Islet precursor cell (in vitro differentiated cells): Measurements from ENCODE around the gene ATP10A.
"Not testable (repeated sequence)": the region's sequence is repeated elsewhere in the genome, so short reads cannot be mapped to it uniquely, and the experiment has no call there.

ENCODE experiments used
- DNase-seq: peaks from one replicate; pipeline ENCODE4 v3.0.0-alpha.2; 2018

The ATP10A gene

DNA sequence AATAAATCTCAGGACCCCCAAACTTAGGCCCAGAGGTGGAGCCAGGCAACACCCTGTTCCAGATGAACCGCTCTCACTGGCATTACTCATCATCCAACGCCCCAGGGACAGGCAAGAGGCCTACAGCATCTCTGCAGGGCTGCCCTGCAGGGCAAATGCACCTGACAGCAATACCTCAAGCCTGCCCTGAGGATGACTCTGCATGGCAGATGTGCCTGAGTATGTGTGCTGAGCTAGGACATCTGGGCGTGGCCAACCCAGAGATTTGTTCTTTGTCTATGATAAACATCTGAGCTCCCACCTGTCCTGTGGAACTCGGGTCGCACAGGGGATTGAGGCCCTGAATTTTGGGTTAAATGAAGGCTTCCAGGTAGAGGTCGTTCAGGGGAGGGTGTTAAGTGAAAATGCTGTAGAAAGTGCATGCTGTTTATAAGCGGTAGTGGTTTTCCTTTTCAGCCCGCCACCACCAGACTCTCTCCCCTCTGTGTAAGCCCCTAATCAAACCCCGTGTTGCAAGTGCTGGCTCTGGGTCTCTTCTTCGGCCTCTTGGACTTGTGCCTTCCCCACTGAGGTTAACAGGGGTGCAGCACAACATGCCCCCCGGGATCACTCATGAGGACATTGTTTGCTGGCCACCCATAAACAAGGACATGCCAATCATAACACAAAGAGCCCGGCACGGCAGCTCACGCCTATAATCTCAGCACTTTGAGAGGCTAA lies 92.3 kb downstream of the ATP10A start:
- DNase-seq, result no peak

DNA sequence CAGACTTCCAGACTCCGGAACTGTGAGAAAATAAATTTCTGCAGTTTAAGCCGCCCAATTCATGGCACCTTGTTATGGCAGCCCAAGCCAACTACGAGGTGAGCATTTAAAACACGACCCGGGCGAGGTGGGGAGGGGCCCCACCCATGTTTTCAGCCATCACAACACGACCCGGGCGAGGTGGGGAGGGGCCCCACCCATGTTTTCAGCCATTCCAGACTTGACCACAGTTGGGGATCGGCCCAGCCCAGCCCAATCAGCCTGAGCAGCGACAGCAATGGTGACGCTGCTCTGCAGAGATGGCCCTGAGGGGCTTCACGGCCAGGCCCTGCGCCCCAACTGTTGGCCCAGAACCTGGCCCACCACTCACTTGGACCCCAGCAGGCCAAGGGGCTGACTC lies 93.1 kb downstream of the ATP10A start:
- no peak for DNase-seq

DNA sequence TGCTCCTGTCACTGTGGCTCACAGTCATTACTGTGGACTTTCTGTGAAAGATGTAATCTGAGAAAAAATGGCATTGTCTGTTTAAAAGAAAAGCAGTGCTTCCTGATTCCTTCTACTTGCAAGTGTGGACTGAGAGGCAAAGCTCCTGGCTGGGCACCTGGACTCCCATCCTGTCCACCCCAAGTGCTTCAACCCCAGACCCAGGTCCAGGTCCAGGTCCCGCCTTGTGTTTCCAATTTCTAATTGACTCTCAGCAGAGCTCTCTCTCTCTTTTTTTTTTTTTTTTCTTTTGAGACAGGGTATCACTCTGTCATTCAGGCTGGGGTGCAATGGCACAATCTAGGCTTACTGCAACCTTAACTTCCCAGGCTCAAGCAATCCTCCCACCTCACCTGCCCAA lies 94.9 kb downstream of the ATP10A start:
- DNase-seq, result no peak

DNA sequence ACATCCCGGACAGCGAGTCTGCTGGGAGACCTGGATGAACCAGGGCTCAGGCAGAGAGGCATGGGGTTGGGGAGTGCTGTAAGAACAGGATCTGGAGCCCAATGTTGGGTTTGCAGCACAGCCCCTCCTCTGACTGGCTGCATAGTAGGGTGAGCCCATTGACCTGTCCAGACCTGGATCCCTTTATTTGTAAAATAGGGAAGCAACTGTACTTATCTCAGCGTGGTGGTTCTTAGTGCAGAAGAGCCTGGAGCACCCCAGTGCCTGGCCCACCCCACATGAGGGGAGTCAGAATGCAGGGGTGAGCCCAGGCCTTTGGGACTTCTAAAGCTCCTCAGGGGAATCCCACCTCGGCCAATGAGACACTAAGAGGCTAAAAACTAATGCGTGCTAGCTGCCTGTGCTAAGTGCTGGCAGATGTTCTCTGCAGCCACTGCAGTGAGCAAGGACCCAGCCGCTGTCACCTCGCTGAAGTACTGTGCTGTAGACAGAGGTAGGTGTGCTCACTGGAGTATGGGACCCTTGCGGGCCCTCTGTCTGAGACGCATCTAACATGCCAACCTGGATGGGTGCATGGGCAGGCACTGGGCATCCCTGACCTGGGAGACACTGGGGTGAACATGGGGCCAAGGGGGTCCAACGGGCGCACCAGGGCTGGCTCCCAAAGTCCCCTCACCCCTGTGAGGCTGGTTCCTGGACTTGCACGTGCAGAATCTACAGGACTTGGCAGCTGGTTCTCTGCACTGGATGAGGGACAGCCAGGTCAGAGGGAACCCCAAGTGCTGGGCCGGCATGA lies 95.6 kb downstream of the ATP10A start:
- no peak for DNase-seq

DNA sequence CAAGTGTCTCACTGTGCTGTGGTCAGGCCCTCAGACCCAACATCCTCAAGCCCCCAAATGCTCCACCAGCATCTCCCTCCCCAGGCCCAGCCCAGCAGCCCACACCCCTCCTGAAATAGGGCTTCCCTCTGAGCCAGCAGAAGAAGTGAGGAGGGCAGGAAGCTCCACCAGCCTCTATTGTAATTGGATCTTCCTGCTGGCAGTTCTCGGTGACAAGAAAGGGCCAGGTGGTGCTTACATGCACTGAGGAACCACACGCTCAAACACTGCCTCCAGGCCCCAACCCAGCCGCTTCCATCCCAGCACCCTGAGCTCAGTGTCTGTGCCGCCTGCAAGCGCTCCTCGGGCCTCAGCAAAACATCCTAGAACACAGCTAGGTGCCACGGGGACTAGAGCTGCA lies 96.7 kb downstream of the ATP10A start:
- no peak for DNase-seq

DNA sequence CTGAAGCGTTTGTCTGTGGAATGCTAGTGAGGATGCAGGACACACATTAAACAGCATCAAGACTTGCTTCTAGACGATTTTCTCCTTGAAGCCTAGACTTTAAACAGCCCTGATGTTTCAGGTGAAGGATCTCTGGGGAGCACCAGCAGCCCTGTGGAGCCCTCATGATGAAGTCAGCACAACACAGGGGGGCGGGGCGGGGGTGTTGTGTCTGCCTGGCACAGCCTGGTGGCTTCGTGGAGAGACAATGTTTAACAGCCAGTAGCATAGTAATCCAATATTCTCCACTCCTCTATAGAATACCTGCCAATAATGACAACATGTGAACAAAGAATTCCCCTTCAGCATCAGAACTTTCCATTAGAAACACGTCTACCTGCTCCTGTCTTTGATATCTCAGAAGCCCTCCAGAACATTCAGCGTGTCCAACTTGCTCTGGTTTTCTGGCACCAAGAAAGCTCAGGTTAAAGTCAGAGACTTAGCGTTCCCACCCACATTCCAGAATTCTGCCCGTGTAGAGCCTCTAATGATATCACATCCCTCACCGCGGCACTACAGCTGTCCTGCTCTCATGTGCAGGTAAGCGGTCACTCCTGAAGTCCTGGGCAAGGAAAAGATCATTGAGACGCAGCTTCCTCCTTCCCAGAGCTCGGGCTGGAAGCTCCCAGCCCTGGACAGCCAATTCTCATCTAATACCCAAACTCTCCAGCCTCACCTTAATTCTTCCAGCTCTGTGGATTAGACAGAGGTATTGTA lies 98.0 kb downstream of the ATP10A start:
- DNase-seq, result no peak

DNA sequence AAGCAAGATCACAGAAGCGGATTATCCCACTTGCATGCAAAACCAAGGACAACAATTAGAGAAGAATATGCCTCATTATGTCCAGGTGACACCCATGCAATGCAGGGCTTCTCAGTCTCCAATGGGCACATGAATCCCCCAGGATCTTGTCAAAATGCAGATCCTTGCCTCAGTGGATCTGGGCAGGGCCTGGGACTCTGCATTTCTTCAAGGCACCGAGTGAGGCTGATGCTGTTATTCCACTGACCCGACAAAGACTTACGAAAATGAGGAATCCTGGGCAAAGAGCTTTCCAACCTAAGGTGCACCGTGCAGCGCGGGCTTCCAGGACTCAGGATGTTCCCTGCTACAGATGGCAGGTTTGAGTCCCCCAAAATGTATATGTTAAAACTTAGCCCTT lies 99.2 kb downstream of the ATP10A start:
- no peak for DNase-seq

DNA sequence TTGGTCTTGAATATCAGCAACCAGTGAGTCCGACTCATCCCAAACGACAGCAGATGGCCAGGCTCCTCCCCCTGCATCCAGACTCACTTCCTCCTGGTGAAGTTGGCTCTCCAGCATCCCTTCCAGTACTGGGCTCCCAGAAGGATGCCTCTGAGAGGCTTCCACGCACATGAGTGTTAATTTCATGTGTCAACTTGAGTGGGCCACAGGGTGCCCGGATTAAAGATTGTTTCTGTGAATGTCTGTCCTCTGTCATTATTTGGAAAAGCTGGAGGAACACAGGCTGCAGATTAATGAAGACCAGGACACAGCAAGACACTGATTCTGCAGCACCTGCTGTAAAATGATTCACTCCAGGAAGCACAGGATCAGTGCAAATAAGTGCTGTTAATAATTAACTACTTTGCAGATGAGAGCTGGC lies 99.8 kb downstream of the ATP10A start:
- no peak for DNase-seq

DNA sequence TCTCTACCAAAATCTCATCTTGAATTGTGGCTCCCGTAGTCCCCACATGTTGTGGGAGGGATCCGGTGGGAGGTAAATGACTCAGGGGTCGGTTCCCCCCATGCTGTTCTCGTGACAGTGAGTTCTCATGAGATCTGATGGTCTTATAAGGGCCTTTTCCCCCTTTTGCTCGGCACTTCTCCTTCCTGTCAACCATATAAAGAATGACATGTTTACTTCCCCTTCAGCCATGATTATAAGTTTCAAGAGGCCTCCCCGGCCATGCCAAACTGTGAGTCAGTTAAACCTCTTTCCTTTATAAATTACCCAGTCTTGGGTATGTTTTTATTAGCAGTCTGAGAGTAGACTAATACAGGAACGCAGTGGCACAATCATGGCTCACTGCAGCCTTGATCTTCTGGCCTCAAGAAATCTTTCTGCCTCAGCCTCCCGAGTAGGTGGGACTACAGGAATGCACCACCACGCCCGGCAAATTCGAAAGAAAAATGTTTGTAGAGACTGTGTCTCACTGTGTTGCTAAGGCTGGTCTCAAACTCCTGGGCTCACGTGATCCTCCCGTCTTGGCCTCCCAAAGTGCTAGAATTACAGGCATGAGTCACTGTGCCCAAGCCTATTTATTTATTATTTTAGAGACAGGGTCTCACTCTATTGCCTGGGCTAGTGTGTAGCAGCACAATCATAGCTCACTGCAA lies 101.0 kb downstream of the ATP10A start:
- DNase-seq, result no peak

DNA sequence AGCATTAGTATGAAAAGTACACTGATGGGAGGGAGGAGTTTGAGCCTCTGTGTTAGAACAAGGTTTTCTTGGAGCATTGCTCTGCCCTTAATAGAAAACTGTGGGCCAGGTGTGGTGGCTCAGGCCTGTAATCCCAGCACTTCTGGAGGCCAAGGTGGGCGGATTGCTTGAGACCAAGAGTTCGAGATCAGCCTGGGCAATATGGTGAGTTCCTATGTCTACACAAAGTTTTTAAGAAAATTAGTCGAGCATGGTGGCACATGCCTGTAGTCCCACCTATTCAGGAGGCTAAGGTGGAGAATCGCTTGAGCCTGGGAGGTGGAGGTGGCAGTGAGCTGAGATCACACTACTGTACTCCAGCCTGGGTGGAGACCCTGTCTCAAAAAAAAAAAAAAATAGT lies 103.7 kb downstream of the ATP10A start:
- no peak for DNase-seq

DNA sequence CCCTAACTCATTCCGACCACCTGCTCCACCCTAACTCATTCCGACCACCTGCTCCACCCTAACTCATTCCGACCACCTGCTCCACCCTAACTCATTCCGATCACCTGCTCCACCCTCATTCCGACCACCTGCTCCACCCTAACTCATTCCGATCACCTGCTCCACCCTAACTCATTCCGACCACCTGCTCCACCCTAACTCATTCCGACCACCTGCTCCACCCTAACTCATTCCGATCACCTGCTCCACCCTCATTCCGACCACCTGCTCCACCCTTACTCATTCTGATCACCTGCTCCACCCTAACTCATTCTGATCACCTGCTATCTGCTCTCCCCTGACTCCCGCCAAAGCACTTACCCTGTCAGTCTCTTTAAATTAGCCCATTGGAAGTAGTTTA lies 104.5 kb downstream of the ATP10A start:
- DNase-seq, result not testable (repeated sequence)

DNA sequence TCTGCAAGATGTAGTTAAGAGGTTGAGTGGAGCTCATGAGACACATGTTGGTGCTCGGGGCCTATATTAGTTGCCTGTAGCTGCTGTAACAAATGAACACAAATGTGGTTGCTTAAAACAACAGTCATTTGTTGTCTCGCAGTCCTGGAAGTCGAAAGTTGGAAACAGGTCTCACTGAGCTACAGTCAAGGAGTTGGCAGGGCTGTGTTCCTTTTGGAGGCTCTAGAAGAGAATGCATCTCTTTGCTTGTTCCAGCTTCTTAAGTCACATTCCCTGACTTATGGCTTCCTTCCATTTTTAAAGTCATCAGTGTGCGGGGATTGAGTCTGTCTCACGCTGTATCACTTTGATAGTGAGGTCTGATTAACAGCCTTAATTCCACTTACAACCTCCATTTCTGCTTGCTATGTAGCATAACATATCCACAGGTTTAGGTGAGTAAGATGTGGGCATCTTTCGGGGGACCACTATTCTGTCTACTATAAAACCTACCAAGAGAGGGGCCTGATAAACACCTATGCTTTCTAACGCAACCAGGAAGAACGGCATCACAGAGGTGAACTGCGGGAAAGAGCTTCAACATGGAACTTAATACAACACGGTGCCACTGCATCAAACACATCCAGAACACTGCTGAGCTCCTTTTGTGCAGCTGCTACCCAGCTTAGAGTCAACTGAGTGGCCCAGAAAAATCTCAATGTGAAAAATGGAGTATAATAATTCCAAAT lies 119.4 kb downstream of the ATP10A start:
- DNase-seq, result peak; percentile 24

DNA sequence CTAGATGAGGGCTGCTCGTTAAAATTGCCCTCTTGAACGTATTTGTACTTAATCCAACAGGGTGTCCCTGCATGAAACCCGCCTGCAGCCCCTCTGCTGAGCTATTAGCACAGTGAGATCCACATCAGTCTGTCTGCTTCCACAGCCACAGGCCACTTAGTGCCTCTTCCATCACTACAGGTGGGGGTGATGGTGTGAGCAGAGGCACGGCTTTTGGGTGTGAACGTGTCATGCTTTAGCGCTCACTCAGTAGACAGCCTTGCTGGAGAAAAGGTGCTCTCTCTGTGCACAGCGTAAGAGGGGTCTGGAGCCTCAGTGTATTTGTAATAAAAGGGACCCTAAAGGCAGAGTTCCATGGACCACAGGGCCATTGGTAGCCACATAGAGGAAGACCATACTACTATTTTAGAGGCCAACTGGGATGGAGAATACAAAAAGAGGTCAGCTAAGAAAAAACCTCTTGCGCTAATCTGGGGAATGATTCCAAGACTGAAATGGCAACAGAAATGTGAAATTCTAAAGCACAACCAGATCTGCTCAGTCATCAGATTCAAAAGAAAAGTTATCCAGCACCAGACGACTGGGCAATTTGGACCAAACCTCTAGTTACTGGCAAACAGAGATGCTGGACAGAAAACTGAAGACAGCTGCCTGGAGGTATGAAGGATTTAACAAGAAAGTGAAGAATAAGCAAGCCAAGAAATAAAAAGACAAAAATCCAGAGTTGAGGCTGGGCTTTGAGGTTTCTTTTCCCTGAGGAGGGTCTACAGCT lies 120.2 kb downstream of the ATP10A start:
- peak; percentile 20 for DNase-seq

DNA sequence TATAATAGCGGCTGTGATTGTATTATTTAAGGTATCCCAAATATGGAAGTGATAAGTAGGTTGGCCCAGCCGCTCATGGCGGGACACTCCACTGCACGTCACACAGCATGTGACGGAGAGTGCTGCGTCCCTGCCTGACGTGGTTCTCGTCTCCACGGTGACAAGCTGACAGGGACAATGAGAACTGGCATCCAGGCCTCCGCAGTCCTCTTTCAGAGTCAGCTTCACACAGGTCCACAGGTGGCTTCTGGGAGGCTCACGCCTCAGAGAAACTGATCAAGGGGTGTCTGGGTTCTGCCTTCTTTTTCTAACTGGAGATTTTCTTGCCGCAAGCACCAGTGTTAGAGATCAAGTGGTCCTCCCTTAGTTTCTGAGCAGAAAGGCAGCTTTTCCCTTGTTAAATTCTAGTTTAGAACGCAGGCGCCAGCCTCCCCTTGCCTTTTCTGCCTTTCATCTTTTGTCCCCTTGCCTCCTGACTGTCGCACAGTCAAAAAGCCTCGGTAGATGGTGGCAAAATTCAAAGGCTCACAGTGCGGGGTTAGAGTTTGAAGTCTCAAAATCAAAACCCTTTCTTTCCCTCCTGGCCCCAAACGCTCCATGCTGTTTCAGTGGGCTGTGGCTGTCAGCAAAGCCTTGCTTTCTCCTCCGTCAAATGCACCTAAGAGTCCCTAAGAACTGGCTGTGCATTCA lies 120.9 kb downstream of the ATP10A start:
- peak; percentile 50 for DNase-seq

DNA sequence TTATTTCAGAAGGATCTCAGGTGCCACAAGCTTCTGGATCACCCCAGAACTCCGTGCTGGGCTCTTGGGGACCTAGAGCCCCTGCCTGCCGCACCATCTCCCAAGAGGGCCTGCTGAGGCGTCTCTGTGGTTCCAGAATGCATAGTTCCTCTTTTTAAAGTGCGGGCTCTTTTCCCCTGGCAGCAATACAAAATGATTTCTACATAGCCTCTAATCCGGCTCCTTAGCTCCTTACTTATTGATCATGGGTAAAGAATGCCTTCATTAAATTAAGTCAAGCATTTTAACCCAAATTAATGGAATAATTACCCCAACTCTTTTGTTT lies 121.9 kb downstream of the ATP10A start:
- DNase-seq, result no peak

DNA sequence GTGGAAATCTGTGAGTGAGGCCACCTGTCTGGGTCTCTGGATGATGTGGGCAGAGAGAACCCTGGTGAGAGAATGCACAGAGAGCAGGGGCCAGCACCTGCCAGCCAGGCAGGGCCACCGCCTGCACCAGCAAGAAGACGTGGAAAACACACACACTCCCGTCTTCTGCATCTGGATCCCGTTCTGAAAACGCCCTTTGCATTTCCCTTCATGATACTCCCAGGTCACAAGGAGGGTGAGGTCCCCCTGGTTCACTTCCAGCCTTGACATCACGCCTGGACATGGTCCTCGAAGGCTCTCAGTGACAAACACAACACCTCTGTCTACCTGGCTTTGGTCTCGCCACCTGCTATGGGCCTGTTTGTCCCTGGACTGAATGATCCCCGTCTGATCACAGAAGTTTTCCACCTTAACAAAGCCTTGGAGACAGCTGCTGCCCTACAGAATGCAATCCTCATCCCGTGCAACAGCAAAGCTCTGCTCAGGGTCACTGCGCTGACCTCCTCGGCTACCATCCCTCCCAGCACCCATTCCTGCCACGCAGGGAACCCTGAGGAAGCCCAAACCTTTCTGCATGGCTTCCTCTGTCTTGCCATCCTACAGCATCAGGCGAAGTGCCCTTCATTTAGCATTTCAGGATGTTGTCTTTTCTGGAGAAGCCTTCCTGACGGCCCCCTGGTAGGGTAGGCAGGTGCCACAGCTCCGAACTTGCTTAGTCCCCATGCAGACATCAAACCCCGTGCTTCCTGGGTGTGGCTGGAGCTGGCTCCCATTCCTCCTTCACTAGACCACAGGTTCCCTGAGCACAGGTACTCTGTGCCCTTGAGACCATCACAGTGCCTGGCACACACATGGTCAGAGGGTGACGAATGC lies 122.5 kb downstream of the ATP10A start:
- DNase-seq, result peak; percentile 40

DNA sequence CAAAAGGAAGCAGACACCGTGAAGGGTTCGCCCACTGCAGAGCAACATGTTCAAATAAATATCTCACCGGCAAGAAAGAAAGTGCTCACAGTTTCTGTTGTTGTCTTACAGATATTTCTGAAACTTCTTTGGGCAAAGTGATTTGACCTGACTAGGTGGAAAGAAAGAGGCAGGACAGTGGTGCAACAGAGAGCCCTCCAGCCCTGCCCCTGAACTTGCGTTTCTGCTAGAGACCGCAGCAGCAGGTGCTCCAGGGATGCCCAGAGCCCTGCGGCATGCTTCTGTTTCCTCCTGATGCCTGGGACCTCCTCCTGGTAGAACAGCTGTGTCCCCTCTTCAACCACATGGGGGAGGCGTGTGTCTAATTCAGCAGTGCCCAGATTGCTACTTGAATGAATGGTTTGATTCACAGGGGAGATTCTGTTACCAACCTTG lies 123.4 kb downstream of the ATP10A start:
- peak; percentile 57 for DNase-seq

DNA sequence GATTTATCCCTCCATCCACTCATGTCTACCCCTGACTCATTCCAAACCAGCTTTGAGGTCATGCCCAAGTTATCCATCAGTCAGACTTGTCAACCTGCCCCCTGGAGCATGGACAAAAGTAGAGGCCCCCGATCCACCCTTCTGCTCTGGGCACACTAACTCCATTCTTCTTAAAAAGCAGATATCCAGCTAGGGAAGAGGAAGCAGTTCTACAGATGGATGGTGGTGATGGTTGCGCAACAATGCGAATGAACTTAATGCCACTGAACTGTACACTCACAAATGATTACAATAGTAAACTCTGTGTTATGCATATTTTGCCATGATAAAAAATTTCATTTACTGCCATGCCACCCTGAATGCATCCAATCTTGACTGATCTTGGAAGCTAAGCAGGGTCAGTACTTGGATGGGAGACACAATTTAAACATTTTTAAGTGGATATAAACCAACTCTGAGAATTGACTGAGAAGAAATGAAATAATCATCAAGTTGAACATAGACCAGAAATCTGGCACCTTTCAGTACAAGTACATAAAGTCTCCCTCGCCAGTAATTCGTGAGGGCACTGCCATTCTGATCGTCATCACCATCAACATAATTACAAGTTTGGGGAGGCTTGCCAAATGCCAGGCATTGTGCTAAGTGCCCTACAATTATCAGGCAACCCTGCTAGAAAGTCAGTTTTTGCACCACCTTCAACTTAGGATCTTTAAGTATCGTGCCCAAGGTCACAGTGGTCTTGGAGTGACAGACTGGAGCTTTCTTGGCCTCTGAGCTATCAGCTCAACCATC lies 124.8 kb downstream of the ATP10A start:
- DNase-seq, result peak; percentile 28

DNA sequence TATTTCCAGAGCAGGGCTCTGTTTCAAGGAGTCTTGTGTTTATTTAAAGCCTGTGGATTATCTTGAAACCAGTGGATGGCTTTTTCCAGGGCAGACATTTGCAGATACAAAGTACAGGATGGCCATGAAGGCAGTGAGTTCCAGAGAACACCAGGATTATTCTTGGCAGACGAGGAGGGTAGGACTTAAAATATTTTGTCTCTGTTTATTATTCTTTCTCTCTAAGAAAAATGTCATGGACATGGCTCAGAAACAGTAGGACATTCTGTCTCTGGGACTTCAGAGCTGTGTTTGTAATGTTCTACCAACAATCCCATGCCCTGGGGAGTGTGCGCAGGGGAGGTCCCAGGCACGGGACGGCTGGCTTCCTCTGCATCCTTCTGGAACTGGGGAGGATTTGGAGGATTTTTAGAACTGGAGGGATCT lies 125.9 kb downstream of the ATP10A start:
- DNase-seq, result peak; percentile 18
